ENCODE data around the gene PSG2. TPM values are rescaled to one million over a fixed set of nuclear protein-coding genes. Genes with fewer than 3 reads are reported as not detected.
"Not testable (repeated sequence)": the region's sequence is repeated elsewhere in the genome, so short reads cannot be mapped to it uniquely, and the experiment has no call there.

The PSG2 gene
- total RNA-seq, 5 donors from 2014 or later (not counting 1 experiment from before 2014, with no cell fraction given) = not detected

DNA sequence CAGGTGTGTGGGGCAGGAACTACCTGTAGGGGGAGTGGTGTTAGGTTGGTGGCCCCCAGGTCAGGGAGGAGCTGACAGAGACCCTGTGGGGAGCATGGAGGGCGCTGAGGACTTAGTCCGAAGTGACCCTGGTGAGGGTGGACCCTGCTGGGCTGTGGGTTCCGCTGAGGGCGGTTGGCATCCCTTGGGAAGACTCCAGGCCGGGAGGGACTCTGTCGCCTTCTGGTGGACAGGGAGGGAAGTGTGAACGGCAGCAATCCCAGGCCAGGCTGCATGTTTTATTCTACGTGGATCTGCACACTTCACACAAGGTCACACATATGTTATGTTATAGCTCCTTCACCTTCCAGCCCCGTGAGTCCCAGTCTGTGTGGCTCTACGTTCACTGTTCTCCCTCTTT, 54.5 kb downstream of the PSG2 start:
- H3K9me3 Mint-ChIP-seq; H3K4me3 ChIP-seq (ENCODE audit: control insufficient read depth in 1 of 2, extremely low read depth in 1 of 2, low read length in 1 of 2); POLR2A ChIA-PET; H3K4me1 Mint-ChIP-seq; H3K9me3 ChIP-seq; H3K4me3 Mint-ChIP-seq; CTCF ChIA-PET; H3K27ac Mint-ChIP-seq; H3K36me3 Mint-ChIP-seq; H3K27ac ChIP-seq (ENCODE audit: low read length); DNase-seq; H3K4me1 ChIP-seq (ENCODE audit: control insufficient read depth in 1 of 2, extremely low read depth in 1 of 2, insufficient read depth in 2 of 2, low read length in 2 of 2); ATAC-seq (replicated peaks in 1 of 4); H3K36me3 ChIP-seq (ENCODE audit: control insufficient read depth in 2 of 2, extremely low read depth in 1 of 2, insufficient read depth in 1 of 2, low read length in 1 of 2): not testable (repeated sequence)
- H3K27me3 ChIP-seq (replicated peaks in 1 of 2; ENCODE audit: control insufficient read depth in 2 of 2, extremely low read depth in 1 of 2, insufficient read depth in 2 of 2, low read length in 1 of 2) = peaks cover 0 to 11% of the 10 kb centered on the region in 2 experiments
- 68% methylated on average over 6 of the region's 10 CpGs for whole genome bisulfite sequencing (ENCODE audit: insufficient coverage)
- peaks cover 5 to 35% of the 10 kb centered on the region in 2 donors for H3K27me3 Mint-ChIP-seq

- H3K4me1 Mint-ChIP-seq; H3K9me3 Mint-ChIP-seq; DNase-seq; POLR2A ChIA-PET; H3K4me3 Mint-ChIP-seq; H3K36me3 Mint-ChIP-seq; ATAC-seq (replicated peaks in 1 of 4); H3K9me3 ChIP-seq; CTCF ChIA-PET; H3K27ac Mint-ChIP-seq; H3K4me1 ChIP-seq (ENCODE audit: control insufficient read depth in 1 of 2, extremely low read depth in 1 of 2, insufficient read depth in 2 of 2, low read length in 2 of 2); H3K27ac ChIP-seq (ENCODE audit: low read length); H3K4me3 ChIP-seq (ENCODE audit: control insufficient read depth in 1 of 2, extremely low read depth in 1 of 2, low read length in 1 of 2); H3K36me3 ChIP-seq (ENCODE audit: control insufficient read depth in 2 of 2, extremely low read depth in 1 of 2, insufficient read depth in 1 of 2, low read length in 1 of 2): not testable (repeated sequence)
- WGBS (ENCODE audit: insufficient coverage) = 63% methylated on average over 5 of the region's 8 CpGs
- peaks cover 0 to 11% of the 10 kb centered on the region in 2 experiments for H3K27me3 ChIP-seq (replicated peaks in 1 of 2; ENCODE audit: control insufficient read depth in 2 of 2, extremely low read depth in 1 of 2, insufficient read depth in 2 of 2, low read length in 1 of 2)
- peaks cover 5 to 34% of the 10 kb centered on the region in 2 donors for H3K27me3 Mint-ChIP-seq
Measured at GRCh38 chr19:43027061-43027460, 55.4 kb downstream of the PSG2 start.

DNA sequence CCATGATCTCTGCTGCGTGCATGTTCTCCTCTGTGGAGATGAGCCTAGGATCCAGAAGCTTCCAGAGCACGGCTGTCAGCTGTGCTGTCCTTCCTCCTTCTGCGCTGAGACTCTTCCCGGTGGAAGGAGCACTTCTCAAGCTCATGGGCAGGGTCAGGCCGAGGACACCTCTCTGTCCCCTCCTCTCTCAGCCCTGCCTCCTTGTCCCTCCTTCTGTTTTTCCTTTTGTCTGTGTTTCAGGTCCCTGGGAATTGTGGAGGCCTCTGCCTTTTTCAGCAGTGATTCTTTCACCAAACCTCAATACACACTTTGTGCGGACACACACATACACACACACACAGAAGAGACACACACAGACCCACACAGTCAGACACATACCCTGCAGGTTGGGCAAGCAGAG, 56.1 kb downstream of the PSG2 start, which contains the start of gene PSG11:
Gene PSG11 (minus strand): TSS at position 101 of the 400 bp plus-strand sequence. CDS start 97 bp downstream, at position 4.
- H3K4me1 ChIP-seq (ENCODE audit: control insufficient read depth in 1 of 2, extremely low read depth in 1 of 2, insufficient read depth in 2 of 2, low read length in 2 of 2); H3K27ac ChIP-seq (ENCODE audit: low read length); H3K36me3 ChIP-seq (ENCODE audit: control insufficient read depth in 2 of 2, extremely low read depth in 1 of 2, insufficient read depth in 1 of 2, low read length in 1 of 2); H3K27ac Mint-ChIP-seq; DNase-seq; POLR2A ChIA-PET; H3K4me3 Mint-ChIP-seq; H3K9me3 Mint-ChIP-seq; ATAC-seq (replicated peaks in 1 of 4); H3K36me3 Mint-ChIP-seq; CTCF ChIA-PET; H3K4me3 ChIP-seq (ENCODE audit: control insufficient read depth in 1 of 2, extremely low read depth in 1 of 2, low read length in 1 of 2); H3K9me3 ChIP-seq; H3K4me1 Mint-ChIP-seq: not testable (repeated sequence)
- H3K27me3 ChIP-seq (replicated peaks in 1 of 2; ENCODE audit: control insufficient read depth in 2 of 2, extremely low read depth in 1 of 2, insufficient read depth in 2 of 2, low read length in 1 of 2) = peaks cover 0 to 11% of the 10 kb centered on the region in 2 experiments
- WGBS (ENCODE audit: insufficient coverage) = 70% methylated on average over 6 of the region's 6 CpGs
- peaks cover 5 to 33% of the 10 kb centered on the region in 2 donors for H3K27me3 Mint-ChIP-seq

DNA sequence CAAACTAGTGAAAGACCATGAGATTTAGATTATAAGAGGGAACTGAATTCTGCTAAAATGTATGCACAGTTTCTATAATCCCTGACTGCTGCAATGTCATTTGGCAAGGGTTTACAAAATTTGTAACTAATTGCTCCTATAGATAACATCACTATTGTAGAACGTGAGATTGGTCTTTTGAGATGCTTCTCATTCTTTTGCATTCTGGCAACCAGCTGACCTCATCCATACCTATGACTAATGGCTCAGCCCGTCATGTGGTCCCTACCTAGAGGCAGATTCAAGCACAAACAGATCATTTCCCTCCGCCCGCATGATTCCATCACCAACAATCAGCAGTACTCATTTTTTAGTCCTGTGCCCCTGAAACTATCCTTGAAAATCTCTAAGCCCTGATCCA, 60.4 kb downstream of the PSG2 start:
- H3K9me3 Mint-ChIP-seq; H3K4me1 Mint-ChIP-seq; POLR2A ChIA-PET; ATAC-seq (replicated peaks in 1 of 4); H3K27me3 Mint-ChIP-seq; H3K36me3 ChIP-seq (ENCODE audit: control insufficient read depth in 2 of 2, extremely low read depth in 1 of 2, insufficient read depth in 1 of 2, low read length in 1 of 2); H3K36me3 Mint-ChIP-seq; DNase-seq; H3K9me3 ChIP-seq; CTCF ChIA-PET; H3K4me3 Mint-ChIP-seq; H3K27ac Mint-ChIP-seq; H3K4me3 ChIP-seq (ENCODE audit: control insufficient read depth in 1 of 2, extremely low read depth in 1 of 2, low read length in 1 of 2); H3K27me3 ChIP-seq (replicated peaks in 1 of 2; ENCODE audit: control insufficient read depth in 2 of 2, extremely low read depth in 1 of 2, insufficient read depth in 2 of 2, low read length in 1 of 2); H3K27ac ChIP-seq (ENCODE audit: low read length); H3K4me1 ChIP-seq (ENCODE audit: control insufficient read depth in 1 of 2, extremely low read depth in 1 of 2, insufficient read depth in 2 of 2, low read length in 2 of 2): not testable (repeated sequence)
- WGBS (ENCODE audit: insufficient coverage) = 71% methylated on average over 1 of the region's 4 CpGs

- H3K4me1 Mint-ChIP-seq; H3K4me1 ChIP-seq (ENCODE audit: control insufficient read depth in 1 of 2, extremely low read depth in 1 of 2, insufficient read depth in 2 of 2, low read length in 2 of 2); H3K9me3 ChIP-seq; H3K36me3 Mint-ChIP-seq; H3K27ac Mint-ChIP-seq; H3K27ac ChIP-seq (ENCODE audit: low read length); H3K9me3 Mint-ChIP-seq; H3K4me3 Mint-ChIP-seq; H3K4me3 ChIP-seq (ENCODE audit: control insufficient read depth in 1 of 2, extremely low read depth in 1 of 2, low read length in 1 of 2); POLR2A ChIA-PET; H3K27me3 ChIP-seq (replicated peaks in 1 of 2; ENCODE audit: control insufficient read depth in 2 of 2, extremely low read depth in 1 of 2, insufficient read depth in 2 of 2, low read length in 1 of 2); ATAC-seq (replicated peaks in 1 of 4); H3K27me3 Mint-ChIP-seq; CTCF ChIA-PET; H3K36me3 ChIP-seq (ENCODE audit: control insufficient read depth in 2 of 2, extremely low read depth in 1 of 2, insufficient read depth in 1 of 2, low read length in 1 of 2); DNase-seq: not testable (repeated sequence)
- 38% methylated on average over 2 of the region's 4 CpGs for WGBS (ENCODE audit: insufficient coverage)
Measured at GRCh38 chr19:43021629-43022028, 60.9 kb downstream of the PSG2 start.

DNA sequence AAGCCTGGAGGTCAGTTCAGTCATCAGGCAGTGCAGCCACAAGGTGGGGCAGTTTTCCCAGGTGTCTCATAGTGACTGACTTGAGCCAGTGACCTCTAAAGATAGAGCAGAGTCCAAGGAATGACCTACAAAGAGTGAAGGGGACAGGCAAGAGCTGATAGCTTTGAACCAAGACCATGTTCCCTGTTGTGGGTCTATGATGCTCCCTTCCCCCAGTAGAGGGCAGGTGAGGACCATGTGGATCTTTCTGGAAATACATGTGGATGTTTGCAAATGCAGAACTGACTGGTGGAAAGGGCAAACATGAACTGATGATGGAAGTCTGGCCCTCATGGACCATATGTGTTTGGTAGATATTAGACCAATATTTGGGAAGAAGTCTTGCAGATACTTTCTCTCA, 62.9 kb downstream of the PSG2 start:
- ATAC-seq (replicated peaks in 1 of 4); H3K9me3 Mint-ChIP-seq; H3K27ac ChIP-seq (ENCODE audit: low read length); POLR2A ChIA-PET; H3K4me1 ChIP-seq (ENCODE audit: control insufficient read depth in 1 of 2, extremely low read depth in 1 of 2, insufficient read depth in 2 of 2, low read length in 2 of 2); H3K4me3 Mint-ChIP-seq; H3K36me3 Mint-ChIP-seq; H3K27me3 ChIP-seq (replicated peaks in 1 of 2; ENCODE audit: control insufficient read depth in 2 of 2, extremely low read depth in 1 of 2, insufficient read depth in 2 of 2, low read length in 1 of 2); H3K27me3 Mint-ChIP-seq; H3K4me3 ChIP-seq (ENCODE audit: control insufficient read depth in 1 of 2, extremely low read depth in 1 of 2, low read length in 1 of 2); DNase-seq; H3K4me1 Mint-ChIP-seq; H3K9me3 ChIP-seq; H3K27ac Mint-ChIP-seq; H3K36me3 ChIP-seq (ENCODE audit: control insufficient read depth in 2 of 2, extremely low read depth in 1 of 2, insufficient read depth in 1 of 2, low read length in 1 of 2); CTCF ChIA-PET: not testable (repeated sequence)
